ENCODE measurements around the gene FHOD3. TPM values are rescaled to one million over a fixed set of nuclear protein-coding genes. Genes with fewer than 3 reads are reported as not detected.

The FHOD3 gene
- total RNA-seq, 1 experiment from 2014 or later: 22.7 TPM

DNA sequence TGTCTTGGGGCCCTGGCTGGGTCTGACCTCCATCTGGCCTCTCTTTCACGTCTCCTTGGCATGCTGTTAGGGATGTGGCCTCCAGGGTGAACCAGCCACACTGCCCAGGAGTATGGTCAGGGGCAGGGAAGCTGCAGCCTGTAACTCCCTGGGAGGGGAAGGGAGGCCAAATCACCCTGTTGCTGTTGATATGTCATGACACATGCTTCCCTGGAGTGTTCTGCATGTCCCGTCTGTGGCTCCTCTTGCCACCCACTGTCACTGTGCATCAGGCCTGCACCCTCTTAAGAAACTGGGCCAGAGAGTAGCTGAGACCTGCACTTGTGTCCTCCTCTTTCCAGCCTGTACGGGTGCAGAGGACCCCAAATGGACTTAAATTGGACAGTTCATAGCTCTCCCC, 221.3 kb downstream of the FHOD3 start:
- no peaks in the 10 kb centered on the region for H3K9me3 ChIP-seq (ENCODE audit: control insufficient read depth, insufficient read depth, low read depth, low read length)
- no TSS peak for BruUV-seq (replicated peaks)
- H3K4me3 ChIP-seq (ENCODE audit: low read depth in 2 of 2, low read length in 2 of 2): no peak overlapping the region
- TF ChIP-seq TCF7L2 (IDR thresholded peaks at IDR 0.05; ENCODE audit: low read depth, low read length) (no peak), POLR2AphosphoS5 (IDR thresholded peaks at IDR 0.05; ENCODE audit: low read depth, low read length) (no peak), SIN3A (IDR thresholded peaks at IDR 0.05; ENCODE audit: borderline replicate concordance, insufficient read depth, low read depth, low read length) (no peak)
- TF ChIP-seq, protein P1, sequence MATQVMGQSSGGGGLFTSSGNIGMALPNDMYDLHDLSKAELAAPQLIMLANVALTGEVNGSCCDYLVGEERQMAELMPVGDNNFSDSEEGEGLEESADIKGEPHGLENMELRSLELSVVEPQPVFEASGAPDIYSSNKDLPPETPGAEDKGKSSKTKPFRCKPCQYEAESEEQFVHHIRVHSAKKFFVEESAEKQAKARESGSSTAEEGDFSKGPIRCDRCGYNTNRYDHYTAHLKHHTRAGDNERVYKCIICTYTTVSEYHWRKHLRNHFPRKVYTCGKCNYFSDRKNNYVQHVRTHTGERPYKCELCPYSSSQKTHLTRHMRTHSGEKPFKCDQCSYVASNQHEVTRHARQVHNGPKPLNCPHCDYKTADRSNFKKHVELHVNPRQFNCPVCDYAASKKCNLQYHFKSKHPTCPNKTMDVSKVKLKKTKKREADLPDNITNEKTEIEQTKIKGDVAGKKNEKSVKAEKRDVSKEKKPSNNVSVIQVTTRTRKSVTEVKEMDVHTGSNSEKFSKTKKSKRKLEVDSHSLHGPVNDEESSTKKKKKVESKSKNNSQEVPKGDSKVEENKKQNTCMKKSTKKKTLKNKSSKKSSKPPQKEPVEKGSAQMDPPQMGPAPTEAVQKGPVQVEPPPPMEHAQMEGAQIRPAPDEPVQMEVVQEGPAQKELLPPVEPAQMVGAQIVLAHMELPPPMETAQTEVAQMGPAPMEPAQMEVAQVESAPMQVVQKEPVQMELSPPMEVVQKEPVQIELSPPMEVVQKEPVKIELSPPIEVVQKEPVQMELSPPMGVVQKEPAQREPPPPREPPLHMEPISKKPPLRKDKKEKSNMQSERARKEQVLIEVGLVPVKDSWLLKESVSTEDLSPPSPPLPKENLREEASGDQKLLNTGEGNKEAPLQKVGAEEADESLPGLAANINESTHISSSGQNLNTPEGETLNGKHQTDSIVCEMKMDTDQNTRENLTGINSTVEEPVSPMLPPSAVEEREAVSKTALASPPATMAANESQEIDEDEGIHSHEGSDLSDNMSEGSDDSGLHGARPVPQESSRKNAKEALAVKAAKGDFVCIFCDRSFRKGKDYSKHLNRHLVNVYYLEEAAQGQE (IDR thresholded peaks at IDR 0.05; ENCODE audit: insufficient read depth in 1 of 2, low read depth in 2 of 2, low read length in 1 of 2): no peak
- TF ChIP-seq, protein P2, sequence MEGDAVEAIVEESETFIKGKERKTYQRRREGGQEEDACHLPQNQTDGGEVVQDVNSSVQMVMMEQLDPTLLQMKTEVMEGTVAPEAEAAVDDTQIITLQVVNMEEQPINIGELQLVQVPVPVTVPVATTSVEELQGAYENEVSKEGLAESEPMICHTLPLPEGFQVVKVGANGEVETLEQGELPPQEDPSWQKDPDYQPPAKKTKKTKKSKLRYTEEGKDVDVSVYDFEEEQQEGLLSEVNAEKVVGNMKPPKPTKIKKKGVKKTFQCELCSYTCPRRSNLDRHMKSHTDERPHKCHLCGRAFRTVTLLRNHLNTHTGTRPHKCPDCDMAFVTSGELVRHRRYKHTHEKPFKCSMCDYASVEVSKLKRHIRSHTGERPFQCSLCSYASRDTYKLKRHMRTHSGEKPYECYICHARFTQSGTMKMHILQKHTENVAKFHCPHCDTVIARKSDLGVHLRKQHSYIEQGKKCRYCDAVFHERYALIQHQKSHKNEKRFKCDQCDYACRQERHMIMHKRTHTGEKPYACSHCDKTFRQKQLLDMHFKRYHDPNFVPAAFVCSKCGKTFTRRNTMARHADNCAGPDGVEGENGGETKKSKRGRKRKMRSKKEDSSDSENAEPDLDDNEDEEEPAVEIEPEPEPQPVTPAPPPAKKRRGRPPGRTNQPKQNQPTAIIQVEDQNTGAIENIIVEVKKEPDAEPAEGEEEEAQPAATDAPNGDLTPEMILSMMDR (IDR thresholded peaks at IDR 0.05): no peak
- intact Hi-C loops (cut with micrococcal nuclease; ENCODE audit: unreplicated experiment) (no loop called here), in situ Hi-C loops (cut with HindIII; ENCODE audit: low pct_unique_long_range_greater_than_20kb, low sequenced_read_pairs) (no loop called here)
- ATAC-seq (no peak; the same call in 1 of the 2 replicates), DNase-seq (ENCODE audit: low read depth, low spot score) (no peak)
- CTCF ChIA-PET: no interaction called here
- no peaks in the 10 kb centered on the region for H3K36me3 ChIP-seq (ENCODE audit: control insufficient read depth, insufficient read depth, low read length)
- no peaks in the 10 kb centered on the region for H3K27me3 ChIP-seq (ENCODE audit: control insufficient read depth, insufficient read depth, low read length)
- POLR2A ChIA-PET: interaction anchor here (0.6 kb wide), 1 partner anchor 162 kb away, joined by 3 read pairs; no protein-coding TSS in a partner anchor
- no peak overlapping the region for H3K27ac ChIP-seq (ENCODE audit: low read length)
- H3K4me1 ChIP-seq (ENCODE audit: control insufficient read depth, insufficient read depth, low read length): no peaks in the 10 kb centered on the region; the same call in 1 of the 2 replicates

DNA sequence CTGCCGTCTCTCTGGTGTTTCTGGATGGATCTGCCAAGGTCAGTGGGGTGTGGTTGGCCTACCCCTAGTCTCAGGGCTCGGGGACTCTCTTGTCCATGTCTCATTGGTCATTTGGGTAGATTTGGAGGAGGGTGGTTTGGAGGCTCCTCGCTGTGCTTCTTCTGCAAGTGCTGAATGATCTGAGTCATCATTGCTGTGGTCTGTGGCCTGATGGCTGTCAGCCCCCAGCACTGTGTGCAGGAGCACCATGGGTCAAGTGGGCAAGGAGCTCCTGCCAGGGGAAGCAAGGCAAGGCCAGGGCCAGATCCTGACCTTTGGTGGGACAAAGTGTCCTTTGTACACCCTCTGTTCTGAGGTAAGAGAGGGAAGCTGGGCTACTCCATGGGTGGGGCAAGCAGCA, 221.8 kb downstream of the FHOD3 start:
- no peaks in the 10 kb centered on the region for H3K36me3 ChIP-seq (ENCODE audit: control insufficient read depth, insufficient read depth, low read length)
- CTCF ChIA-PET: no interaction called here
- POLR2A ChIA-PET: no interaction called here
- no peaks in the 10 kb centered on the region for H3K9me3 ChIP-seq (ENCODE audit: control insufficient read depth, insufficient read depth, low read depth, low read length)
- in situ Hi-C loops (cut with HindIII; ENCODE audit: low pct_unique_long_range_greater_than_20kb, low sequenced_read_pairs) (no loop called here), intact Hi-C loops (cut with micrococcal nuclease; ENCODE audit: unreplicated experiment) (no loop called here)
- H3K4me3 ChIP-seq (ENCODE audit: low read depth in 2 of 2, low read length in 2 of 2): no peak overlapping the region
- no peaks in the 10 kb centered on the region for H3K27me3 ChIP-seq (ENCODE audit: control insufficient read depth, insufficient read depth, low read length)
- no peaks in the 10 kb centered on the region; the same call in 1 of the 2 replicates for H3K4me1 ChIP-seq (ENCODE audit: control insufficient read depth, insufficient read depth, low read length)
- peak; percentile 56; the same call in 1 of the 2 replicates for ATAC-seq
- no TSS peak for BruUV-seq (replicated peaks)
- TF ChIP-seq SIN3A (IDR thresholded peaks at IDR 0.05; ENCODE audit: borderline replicate concordance, insufficient read depth, low read depth, low read length) (no peak), TCF7L2 (IDR thresholded peaks at IDR 0.05; ENCODE audit: low read depth, low read length) (no peak), POLR2AphosphoS5 (IDR thresholded peaks at IDR 0.05; ENCODE audit: low read depth, low read length) (no peak)
- TF ChIP-seq, protein P2 (IDR thresholded peaks at IDR 0.05): no peak
- TF ChIP-seq, protein P1 (IDR thresholded peaks at IDR 0.05; ENCODE audit: insufficient read depth in 1 of 2, low read depth in 2 of 2, low read length in 1 of 2): no peak
- DNase-seq (ENCODE audit: low read depth, low spot score): no peak
- no peak overlapping the region; the same call in 1 of the 2 replicates for H3K27ac ChIP-seq (ENCODE audit: low read length)

All from Panc1 (cell line).